Measurements from ENCODE around the gene PGM2. TPM values are rescaled to one million over a fixed set of nuclear protein-coding genes. Genes with fewer than 3 reads are reported as not detected.

Gene PGM2
- total RNA-seq, 1 experiment from 2014 or later = 20.9 TPM

DNA sequence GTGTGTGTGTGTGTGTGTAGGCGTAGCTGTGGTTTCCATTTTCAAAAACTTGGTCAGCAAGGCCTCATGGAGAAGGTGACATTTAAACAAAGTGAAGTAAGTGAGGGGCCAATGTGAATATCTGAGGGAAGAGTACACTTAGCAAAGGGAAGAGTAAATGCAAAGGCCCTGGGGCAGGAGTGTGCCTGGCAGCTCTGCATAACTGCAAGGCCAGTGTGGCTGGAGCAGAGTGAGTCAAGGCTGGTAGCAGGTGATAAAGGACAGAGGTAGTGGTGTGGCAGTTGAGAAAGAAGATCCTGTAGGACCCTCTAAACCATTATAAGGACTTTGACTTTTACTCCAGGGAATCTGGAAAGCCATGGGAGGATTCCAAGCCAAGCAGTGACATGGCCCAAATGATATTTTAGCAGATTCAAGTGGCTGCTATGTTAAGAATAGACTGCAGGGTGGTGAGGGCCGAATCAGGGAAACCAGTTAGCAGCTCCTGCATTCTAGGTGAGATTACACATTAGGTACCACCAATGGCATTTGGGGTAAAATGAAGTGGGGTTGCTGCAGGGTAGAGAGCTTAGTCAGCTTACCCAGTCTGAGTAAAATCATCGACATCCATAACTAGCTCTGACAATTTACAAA, 58.5 kb downstream of the PGM2 start:
- no peak overlapping the region for H3K4me3 ChIP-seq

DNA sequence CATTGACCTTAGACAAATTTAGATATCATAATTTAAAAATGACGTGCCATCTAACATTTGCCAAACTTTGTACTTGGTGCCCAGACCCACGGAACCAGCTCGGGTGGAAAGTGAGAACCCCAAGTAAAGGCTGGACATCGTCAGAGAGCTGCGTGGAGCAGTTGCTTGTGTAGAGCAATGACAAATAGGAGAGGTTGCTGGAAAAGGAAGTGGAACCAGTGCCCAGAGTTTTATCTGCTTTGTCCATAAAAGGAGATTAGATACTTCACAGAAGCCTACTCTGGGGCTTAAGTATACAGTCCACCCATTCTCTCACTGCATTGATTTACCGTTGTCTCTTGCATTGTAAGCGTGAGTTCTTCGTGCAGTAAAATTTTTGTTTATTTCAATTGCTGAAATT, 59.0 kb downstream of the PGM2 start:
- Histone ChIP-seq H3K4me1 (replicated peaks) (no peaks in the 10 kb centered on the region), H3K4me3 (no peak overlapping the region), H3K27me3 (replicated peaks) (peaks cover 5% of the 10 kb centered on the region; the same call in 1 of the 2 replicates), H3K36me3 (no peaks in the 10 kb centered on the region), H3K9me3 (replicated peaks) (no peaks in the 10 kb centered on the region), H3K27ac (no peak overlapping the region)
- no peak for DNase-seq (ENCODE audit: low read depth in 1 of 2, low spot score in 2 of 2)

More for the DNA sequence above, 58.5 kb downstream of the PGM2 start:
- DNase-seq (ENCODE audit: low read depth in 1 of 2, low spot score in 2 of 2) = no peak
- Histone ChIP-seq H3K36me3 (no peaks in the 10 kb centered on the region), H3K4me1 (replicated peaks) (no peaks in the 10 kb centered on the region), H3K27me3 (replicated peaks) (peaks cover under 1% of the 10 kb centered on the region; the same call in 1 of the 2 replicates), H3K9me3 (replicated peaks) (no peaks in the 10 kb centered on the region), H3K27ac (no peak overlapping the region)

DNA sequence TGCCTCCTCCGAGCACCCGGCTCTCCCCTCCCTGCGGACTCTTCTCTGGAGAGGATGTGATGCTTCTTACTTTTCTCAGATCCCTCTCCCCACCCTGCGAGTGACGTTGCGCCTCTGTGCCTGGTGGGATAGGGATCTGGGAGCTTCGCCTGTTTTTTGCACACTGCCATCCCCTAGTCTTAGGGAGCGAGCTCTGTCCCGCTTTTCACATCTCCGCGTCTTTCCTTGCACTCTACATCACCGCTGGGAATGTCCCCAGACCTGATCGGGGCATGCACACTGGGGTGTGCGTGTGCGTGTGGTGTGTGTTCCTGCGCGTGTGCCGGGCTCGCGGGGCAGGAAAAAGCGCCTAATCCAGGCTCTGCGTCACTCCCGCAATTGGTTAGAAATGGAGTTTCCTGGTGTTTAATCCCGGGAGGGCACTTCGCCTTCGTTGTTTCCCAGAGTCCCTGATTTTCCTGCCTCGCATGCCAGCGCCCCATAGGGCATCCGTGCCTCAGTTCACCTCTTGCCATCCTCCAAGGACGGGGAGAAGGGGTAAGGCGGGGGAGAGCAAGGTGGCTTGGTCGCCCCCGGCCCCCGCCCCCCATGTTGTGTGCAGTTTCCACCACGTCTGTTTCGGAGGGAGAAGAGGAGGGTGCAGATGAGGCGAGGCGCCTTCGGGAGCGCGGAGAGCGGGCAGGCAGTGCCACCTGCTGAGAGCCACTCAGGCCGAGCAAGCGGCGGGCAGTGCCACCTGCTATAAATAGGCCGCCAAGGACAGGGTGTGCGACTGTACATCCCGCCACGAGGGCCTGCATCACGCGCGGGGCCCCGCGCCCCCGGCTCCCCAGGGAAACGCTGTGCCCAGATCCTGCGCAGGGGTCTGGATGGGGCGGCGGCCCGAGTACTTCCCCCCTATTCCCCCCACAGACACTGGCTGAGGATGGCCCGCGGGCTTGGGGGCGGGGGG, 63.6 kb downstream of the PGM2 start:
- Histone ChIP-seq H3K27me3 (replicated peaks) (peaks cover 6% of the 10 kb centered on the region; the same call in 1 of the 2 replicates), H3K9me3 (replicated peaks) (no peaks in the 10 kb centered on the region), H3K27ac (no peak overlapping the region), H3K4me3 (no peak overlapping the region), H3K36me3 (no peaks in the 10 kb centered on the region), H3K4me1 (replicated peaks) (no peaks in the 10 kb centered on the region)
- no peak for DNase-seq (ENCODE audit: low read depth in 1 of 2, low spot score in 2 of 2)

DNA sequence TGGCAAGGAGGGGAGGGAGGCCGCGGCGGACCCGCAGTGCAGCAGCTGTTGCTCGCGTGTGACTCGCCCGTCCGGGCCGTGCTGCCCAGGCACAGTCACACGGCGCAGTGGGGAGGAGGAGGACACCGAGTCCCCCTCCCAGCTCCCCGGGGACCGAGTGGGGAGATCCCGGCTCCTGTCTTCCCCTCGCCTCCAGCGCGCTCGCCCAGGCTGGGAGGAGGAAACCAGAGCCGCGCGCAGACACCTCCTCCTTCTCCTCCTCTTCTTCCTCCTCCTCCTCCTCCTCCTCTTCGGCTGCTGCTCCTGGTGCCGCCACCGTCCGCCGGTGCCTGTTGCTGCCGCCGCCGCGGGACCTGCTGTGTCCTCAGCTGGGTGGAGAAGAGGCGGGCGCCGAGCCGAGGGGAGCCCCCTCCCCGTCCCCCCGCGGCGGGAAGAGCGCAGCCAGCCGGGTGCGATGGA, 64.3 kb downstream of the PGM2 start, which contains the start of gene TBC1D1:
TSS of gene TBC1D1 (plus strand) at position 284 of the 459 bp plus-strand sequence. CDS start 11,012 bp downstream, outside the sequence.
- Histone ChIP-seq H3K36me3 (no peaks in the 10 kb centered on the region), H3K4me3 (peak within 1 kb of the TSS; percentile 42), H3K27me3 (replicated peaks) (peaks cover 6% of the 10 kb centered on the region; the same call in 1 of the 2 replicates), H3K9me3 (replicated peaks) (no peaks in the 10 kb centered on the region), H3K4me1 (replicated peaks) (no peaks in the 10 kb centered on the region), H3K27ac (no peak within 1 kb of the TSS)
- no peak for DNase-seq (ENCODE audit: low read depth in 1 of 2, low spot score in 2 of 2)

DNA sequence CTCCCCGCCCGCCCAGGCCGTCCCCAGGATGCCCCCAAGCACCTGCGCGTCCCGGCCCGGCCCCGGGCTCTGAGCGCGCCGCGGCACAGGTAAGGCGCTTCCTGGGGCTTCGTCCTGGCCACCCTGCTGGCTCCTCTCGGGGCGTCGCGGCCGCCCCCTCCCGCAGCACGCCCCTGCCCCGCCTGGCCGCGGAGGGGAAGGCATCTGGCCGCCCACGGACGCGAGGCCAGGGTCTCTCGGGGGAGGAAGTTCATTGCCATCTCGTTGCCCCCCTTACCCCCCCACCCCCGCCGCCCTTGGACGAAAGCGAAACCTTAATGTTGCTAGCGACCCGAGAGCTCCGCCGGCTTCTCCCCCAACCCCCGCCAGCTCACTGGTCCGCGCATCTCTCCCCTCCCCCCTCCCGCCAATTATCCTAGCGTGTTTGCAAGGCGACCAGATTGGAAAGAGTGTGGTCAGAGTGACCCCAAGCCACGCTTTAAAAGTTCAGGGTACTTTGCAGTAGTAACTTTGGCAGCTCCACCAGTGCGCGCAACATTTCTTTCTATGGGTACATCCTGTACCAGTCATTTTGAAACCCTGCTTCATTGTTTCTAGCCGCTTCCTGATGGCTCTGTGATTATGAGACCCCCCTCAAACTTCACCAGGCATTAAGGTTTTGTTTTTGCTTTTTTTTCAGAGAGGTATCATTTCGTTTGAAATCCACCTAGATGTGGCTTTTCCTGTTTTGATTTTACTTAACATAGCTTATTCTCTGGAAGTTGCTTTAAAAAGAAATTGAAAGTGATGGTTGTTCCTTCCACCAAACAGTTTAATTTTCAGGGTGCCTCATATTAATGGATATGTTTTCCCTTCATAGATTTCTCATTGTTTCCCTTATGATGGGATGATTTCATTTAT, 65.0 kb downstream of the PGM2 start:
- Histone ChIP-seq H3K27ac (no peak overlapping the region), H3K27me3 (replicated peaks) (peaks cover 6% of the 10 kb centered on the region; the same call in 1 of the 2 replicates), H3K9me3 (replicated peaks) (no peaks in the 10 kb centered on the region), H3K4me3 (peak overlapping the region; percentile 42), H3K36me3 (no peaks in the 10 kb centered on the region), H3K4me1 (replicated peaks) (no peaks in the 10 kb centered on the region)
- DNase-seq (ENCODE audit: low read depth in 1 of 2, low spot score in 2 of 2) = no peak

DNA sequence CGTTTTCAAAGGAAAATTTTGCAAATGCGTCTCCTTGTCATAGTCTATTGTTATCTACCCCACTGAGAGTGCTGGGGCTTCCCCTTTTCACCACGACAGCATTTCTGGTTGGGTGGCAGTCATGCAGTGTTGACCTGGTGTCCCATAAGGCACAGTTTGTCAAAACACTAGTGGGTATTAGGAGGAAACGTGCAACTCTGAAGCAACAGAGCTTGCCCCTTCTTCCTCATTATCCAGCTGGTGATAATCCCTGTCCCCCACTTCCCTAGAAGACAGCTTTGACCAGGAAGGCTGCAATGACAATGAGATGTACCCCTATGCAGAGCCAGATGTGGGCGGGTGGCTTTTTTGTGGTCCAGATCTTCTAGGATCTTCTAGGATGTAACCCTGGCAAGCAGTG, 66.2 kb downstream of the PGM2 start:
- Histone ChIP-seq H3K27ac (no peak overlapping the region), H3K4me1 (replicated peaks) (no peaks in the 10 kb centered on the region), H3K4me3 (no peak overlapping the region), H3K9me3 (replicated peaks) (no peaks in the 10 kb centered on the region), H3K36me3 (no peaks in the 10 kb centered on the region), H3K27me3 (replicated peaks) (peaks cover 6% of the 10 kb centered on the region; the same call in 1 of the 2 replicates)
- no peak for DNase-seq (ENCODE audit: low read depth in 1 of 2, low spot score in 2 of 2)

DNA sequence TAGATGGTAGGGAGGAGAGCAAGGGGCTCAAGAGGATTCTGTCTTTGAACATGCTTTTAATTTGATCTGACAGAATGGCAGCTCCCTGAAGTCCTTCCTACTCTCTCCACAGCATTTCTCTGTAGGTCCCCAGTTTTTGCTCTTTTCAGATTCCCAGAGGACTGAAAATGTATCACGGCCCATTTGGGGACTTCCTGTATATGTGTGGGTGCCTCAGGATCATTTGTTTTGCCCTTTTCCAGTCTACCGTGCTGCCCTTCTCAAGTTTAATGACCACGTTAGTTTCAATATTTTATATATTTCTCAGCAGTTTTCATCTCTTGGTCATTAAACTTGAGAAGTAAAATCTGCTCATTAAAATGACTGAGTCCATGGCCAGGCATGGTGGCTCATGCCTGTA, 66.7 kb downstream of the PGM2 start:
- H3K36me3 ChIP-seq = no peaks in the 10 kb centered on the region
- H3K27me3 ChIP-seq (replicated peaks) = peaks cover 6% of the 10 kb centered on the region; the same call in 1 of the 2 replicates
- no peak overlapping the region for H3K4me3 ChIP-seq
- no peak overlapping the region for H3K27ac ChIP-seq
- no peak for DNase-seq (ENCODE audit: low read depth in 1 of 2, low spot score in 2 of 2)
- H3K9me3 ChIP-seq (replicated peaks) = no peaks in the 10 kb centered on the region
- no peaks in the 10 kb centered on the region for H3K4me1 ChIP-seq (replicated peaks)

DNA sequence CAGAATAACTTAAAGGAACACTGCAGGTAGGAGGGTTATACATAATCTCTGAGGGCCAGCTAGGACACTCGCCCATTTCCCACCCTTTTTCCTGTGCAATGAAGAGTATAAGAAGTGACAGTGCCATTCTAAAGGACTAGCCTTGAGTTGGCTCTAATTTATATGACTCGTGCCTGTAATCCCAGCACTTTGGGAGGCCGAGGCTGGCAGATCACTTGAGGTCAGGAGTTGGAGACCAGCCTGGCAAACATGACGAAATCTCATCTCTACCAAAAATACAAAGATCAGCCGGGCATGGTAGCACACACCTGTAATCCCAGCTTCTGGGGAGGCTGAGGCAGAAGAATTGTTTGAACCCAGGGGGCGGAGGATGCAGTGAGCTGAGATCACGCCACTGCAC, 68.8 kb downstream of the PGM2 start:
- H3K9me3 ChIP-seq (replicated peaks) = no peaks in the 10 kb centered on the region
- no peak for DNase-seq (ENCODE audit: low read depth in 1 of 2, low spot score in 2 of 2)
- H3K27me3 ChIP-seq (replicated peaks) = peaks cover 3% of the 10 kb centered on the region; the same call in 1 of the 2 replicates
- no peaks in the 10 kb centered on the region for H3K36me3 ChIP-seq
- H3K4me1 ChIP-seq (replicated peaks) = no peaks in the 10 kb centered on the region
- no peak overlapping the region for H3K27ac ChIP-seq
- H3K4me3 ChIP-seq = no peak overlapping the region

DNA sequence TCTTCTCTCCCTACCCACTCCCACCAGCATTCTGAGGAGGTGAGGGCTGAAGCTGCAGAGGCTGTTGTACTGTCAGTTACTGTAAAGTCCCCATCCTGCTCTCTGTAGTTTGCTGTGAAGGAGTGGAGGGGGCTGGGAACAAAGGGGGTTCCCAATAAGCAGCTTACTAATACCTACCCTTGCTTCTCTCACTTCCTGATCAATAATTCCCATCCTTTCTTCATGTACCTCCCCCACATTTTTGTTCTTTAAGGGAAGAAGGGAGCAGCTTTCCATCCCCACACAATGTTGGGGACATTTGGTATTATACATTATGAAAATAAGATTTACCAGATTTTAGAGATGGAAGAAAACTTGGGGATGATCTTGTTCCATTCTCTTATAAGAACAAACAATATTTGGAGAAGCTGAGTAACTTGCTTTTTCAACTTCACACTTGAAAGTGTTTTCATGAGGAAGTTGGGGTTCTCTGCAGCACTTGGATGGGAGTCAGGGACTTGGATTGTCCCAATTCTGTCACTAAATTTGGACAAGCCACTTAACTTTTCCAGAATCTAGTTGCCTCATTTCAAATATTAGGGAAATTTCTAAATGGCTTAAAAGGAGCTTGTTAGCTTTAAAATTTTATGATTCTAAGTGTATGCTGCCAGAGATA, 69.8 kb downstream of the PGM2 start:
- Histone ChIP-seq H3K4me3 (no peak overlapping the region), H3K27me3 (replicated peaks) (no peaks in the 10 kb centered on the region), H3K27ac (no peak overlapping the region), H3K4me1 (replicated peaks) (no peaks in the 10 kb centered on the region), H3K9me3 (replicated peaks) (no peaks in the 10 kb centered on the region), H3K36me3 (no peaks in the 10 kb centered on the region)
- DNase-seq (ENCODE audit: low read depth in 1 of 2, low spot score in 2 of 2) = no peak

DNA sequence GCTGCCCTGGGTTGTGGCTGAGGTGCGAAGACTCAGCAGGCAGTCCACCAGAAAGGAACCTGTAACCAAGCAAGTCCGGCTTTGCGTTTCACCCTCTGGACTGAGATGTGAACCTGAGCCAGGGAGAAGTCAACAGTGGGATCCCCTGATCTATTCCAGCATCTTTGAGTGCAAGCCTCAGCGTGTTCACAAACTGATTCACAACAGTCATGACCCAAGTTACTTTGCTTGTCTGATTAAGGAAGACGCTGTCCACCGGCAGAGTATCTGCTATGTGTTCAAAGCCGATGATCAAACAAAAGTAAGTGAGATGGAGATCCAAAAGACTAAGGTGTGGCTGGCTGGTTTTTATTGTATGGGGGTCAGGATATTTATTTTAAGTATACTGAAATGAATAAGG, 75.7 kb downstream of the PGM2 start:
- H3K4me1 ChIP-seq (replicated peaks) = no peaks in the 10 kb centered on the region
- H3K36me3 ChIP-seq = no peaks in the 10 kb centered on the region
- H3K27me3 ChIP-seq (replicated peaks) = no peaks in the 10 kb centered on the region; the same call in 1 of the 2 replicates
- no peak overlapping the region for H3K27ac ChIP-seq
- H3K9me3 ChIP-seq (replicated peaks) = no peaks in the 10 kb centered on the region
- no peak overlapping the region for H3K4me3 ChIP-seq
- no peak for DNase-seq (ENCODE audit: low read depth in 1 of 2, low spot score in 2 of 2)

DNA sequence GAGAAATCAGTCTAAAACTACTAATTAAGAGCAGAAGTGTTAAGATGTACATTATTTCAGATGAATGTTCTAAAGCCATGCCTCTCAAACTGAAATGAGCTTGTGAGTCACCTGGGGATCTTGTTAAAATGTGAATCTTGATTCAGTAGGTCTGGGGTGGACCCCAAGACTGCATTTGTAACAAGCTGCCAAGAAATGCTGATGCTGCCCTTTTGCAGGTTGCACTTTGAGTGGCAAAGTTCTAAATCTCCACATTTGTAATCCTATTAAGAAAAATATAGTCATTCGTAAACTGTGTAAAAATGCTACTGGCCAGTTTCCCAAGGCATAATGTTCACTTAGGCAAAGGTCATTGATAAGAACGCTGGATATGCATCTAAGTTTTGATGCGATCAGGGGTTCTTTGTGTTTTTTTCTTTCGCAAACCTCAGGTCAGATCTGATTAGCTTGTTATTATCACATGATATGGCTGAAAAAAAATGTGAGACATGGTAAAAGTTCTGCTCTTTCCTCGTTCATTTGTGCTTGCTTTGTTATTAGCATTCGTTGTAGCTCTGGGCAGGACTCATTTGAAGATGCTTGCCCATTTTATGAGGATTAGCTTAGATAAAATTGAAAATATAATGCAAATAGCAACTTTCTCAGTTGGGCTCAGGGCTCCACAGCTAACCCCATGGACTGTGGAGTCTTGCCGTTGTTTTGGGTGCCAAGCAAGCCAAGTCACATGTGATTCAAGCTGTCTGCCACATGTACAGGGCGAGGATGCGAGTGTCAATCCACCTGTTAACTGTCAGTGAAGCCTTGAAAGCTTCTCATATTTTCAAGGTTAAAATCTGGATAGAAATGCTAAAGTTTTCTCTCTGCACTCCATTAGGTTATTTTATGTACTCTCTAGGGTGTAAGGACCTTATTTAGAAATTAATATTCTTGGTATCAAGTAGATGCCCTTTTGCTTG, 76.5 kb downstream of the PGM2 start:
- no peaks in the 10 kb centered on the region; the same call in 1 of the 2 replicates for H3K27me3 ChIP-seq (replicated peaks)
- H3K4me3 ChIP-seq = no peak overlapping the region
- no peaks in the 10 kb centered on the region for H3K4me1 ChIP-seq (replicated peaks)
- DNase-seq (ENCODE audit: low read depth in 1 of 2, low spot score in 2 of 2) = no peak
- H3K27ac ChIP-seq = no peak overlapping the region
- no peaks in the 10 kb centered on the region for H3K36me3 ChIP-seq
- H3K9me3 ChIP-seq (replicated peaks) = no peaks in the 10 kb centered on the region

DNA sequence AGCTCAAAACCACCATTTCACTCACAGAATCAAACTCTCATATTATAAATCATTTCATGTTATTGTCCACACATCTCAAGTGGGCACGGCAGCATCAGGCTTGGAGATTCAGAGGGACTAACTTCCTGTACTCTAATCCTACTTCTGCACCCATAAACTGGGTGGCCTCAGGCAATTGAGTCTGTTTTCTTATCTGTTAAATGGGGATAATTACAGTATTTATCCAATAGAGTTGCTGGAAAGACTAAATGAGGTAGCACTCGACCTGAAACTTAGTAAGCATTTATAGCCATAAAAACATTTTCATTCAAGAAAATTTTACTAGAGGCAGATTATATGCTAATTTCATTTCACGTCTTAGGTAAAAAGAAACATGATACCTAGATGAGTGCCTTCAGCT, 77.4 kb downstream of the PGM2 start:
- no peaks in the 10 kb centered on the region; the same call in 1 of the 2 replicates for H3K27me3 ChIP-seq (replicated peaks)
- no peaks in the 10 kb centered on the region for H3K4me1 ChIP-seq (replicated peaks)
- DNase-seq (ENCODE audit: low read depth in 1 of 2, low spot score in 2 of 2) = no peak
- H3K36me3 ChIP-seq = no peaks in the 10 kb centered on the region
- H3K4me3 ChIP-seq = no peak overlapping the region
- no peaks in the 10 kb centered on the region for H3K9me3 ChIP-seq (replicated peaks)
- H3K27ac ChIP-seq = no peak overlapping the region

Measured in SJSA1 (cell line).